Fibroblast of pulmonary artery (primary cell): ENCODE measurements around the gene AUP1.

Source experiments
- DNase-seq: peaks from one replicate; pipeline ENCODE4 v3.0.0-alpha.2; 2010; ENCODE audit warnings: low read depth
- H3K4me3 ChIP-seq: replicated peaks from 2 replicates; pipeline ENCODE4 v1.5.1; 2011; ENCODE audit warnings: low read depth, mild to moderate bottlenecking, control low read depth, low read length, moderate library complexity
- TF ChIP-seq, protein P1 (sequence below): IDR thresholded peaks from 2 replicates; pipeline ENCODE4 v1.5.1; 2011; ENCODE audit warnings: mild to moderate bottlenecking, control low read depth, low read length, inconsistent platforms; ENCODE audit errors: missing control alignments

The AUP1 gene

DNA sequence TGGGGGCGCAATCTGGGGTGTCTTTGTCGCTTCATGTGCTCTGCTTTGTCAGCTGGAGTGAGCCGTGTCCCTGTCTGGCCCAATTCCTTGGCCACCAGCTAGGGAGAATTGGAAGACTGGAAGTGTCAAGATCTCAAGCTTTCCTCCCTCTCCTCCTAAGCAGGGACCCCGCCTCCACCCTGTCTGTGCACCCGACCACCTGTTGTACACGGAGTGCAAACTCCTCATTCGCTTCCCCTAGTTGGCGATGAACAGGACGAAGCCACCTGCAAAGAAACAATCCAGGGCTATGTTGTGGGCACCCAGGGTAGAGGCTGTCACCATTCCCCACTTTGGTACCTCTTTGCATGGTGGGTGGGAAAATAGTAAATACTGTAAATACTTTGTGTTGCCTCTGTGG is 1.8 kb downstream of the AUP1 start:
- DNase-seq = no peak
- H3K4me3 ChIP-seq = no peak overlapping the region
- TF ChIP-seq, protein P1, sequence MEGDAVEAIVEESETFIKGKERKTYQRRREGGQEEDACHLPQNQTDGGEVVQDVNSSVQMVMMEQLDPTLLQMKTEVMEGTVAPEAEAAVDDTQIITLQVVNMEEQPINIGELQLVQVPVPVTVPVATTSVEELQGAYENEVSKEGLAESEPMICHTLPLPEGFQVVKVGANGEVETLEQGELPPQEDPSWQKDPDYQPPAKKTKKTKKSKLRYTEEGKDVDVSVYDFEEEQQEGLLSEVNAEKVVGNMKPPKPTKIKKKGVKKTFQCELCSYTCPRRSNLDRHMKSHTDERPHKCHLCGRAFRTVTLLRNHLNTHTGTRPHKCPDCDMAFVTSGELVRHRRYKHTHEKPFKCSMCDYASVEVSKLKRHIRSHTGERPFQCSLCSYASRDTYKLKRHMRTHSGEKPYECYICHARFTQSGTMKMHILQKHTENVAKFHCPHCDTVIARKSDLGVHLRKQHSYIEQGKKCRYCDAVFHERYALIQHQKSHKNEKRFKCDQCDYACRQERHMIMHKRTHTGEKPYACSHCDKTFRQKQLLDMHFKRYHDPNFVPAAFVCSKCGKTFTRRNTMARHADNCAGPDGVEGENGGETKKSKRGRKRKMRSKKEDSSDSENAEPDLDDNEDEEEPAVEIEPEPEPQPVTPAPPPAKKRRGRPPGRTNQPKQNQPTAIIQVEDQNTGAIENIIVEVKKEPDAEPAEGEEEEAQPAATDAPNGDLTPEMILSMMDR = no peak

DNA sequence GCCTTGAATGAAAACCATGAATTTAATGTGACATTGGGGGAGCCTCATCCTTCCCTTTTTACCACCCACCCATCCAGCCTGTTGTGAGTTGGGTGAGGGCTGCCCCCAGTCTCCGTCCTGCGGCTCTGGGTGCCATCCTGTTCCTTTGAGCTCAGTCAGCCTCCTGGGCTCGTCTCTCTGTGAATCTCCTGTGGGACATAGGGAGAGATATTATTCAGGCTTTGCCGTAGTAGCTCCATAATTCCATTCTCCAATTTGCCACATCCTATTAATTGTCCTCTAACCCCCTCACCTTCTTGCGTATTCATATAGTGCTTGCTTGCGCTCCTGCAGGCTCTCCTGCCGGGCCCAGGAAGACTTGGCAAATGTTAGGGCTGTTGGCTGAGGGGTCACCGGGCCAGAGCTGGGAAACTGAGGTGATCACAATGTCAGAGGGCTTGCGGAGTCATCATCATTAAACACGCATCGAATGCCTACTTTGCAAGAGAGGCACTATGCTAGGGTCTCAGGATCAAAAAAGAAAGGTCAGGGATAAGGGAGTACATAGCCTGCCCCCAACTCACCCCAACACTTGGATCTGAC is 2.8 kb downstream of the AUP1 start:
- DNase-seq = no peak
- H3K4me3 ChIP-seq = no peak overlapping the region
- TF ChIP-seq, protein P1 = no peak

DNA sequence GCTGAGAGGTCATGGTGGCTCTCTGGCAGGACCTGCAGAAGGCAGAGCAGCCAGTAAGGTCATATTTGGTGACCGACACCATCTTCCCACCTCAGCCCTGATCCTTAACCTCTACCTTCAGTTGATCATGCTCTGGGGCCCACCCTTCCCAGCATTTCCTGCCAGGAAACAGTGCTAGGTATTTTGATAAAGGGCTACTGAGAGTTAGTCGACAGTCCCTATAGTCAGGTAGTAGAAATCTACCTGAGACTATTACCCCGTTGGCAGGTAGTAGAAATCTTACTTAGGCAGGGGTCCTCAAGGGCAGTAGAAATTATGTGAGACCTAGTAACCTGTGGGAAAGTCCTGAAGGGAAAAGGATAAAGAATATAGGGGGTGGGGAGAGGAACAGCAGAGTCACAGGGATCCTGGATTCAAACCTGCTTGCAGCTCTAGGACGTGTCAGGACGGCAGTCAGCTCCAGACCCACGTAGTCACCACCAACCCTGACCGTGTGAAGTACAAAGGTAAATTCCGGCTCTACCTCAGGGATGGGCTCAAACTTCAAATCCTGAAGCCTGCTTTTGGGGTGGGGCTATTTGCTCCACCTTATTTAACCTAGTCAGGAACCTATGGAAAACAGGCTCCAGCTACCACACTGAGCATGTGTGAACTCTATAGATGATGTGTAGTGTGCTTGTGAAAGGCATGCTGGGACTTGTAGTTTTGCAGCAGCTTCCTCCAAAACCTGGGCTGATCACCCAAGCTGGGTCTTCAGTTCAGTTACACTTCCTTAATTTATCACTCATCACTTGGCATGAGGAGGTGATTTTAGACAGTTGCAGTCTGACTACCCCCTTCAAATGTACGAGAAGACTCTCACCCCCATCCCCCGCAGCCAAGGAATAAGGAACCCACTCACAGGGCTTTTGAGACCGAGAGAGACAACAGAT is 3.5 kb downstream of the AUP1 start, which contains the start of gene DQX1:
Gene DQX1, minus strand, starts transcription at position 515 of the 932 bp plus-strand sequence. Its CDS starts 502 bp downstream, at position 13.
- H3K4me3 ChIP-seq = no peak within 1 kb of the TSS
- DNase-seq = no peak
- TF ChIP-seq, protein P1 = no peak

DNA sequence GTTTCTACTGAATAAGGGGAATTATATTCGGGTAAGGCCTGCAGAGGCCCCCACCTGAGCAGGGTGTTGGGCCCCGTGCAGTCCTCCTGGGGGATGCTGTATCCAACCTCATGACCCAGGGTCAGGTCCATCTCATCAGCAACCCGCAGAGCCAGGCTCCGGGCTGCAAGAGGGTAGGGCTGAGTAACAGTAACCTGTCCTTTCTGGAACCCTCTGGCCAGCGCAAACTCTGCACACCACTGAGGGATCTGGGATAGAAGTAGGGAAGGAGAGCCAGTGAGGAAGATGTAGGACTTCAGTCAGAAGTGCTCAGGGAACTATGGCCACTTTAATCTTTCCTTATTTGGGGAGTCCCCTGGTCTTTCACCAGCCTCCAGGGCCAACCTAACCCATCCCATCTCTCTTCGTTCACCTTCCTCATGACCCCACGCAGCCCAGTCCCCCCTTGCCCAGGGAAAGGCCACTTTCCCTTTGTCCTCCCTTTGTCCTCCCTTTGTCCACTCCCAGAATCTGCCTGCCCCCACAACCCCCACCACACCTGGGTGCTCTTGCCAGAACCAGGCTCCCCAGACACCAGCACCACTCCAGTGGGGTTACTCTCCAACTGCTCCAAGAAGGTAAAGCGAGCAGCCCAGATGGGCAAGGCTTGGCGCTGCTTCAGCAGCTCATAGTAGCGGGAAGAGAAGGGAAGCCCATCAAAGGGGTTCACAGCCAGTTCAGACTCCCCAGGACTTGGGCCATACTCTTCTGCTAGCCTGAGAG is 4.4 kb downstream of the AUP1 start:
- TF ChIP-seq, protein P1 = no peak
- H3K4me3 ChIP-seq = no peak overlapping the region
- no peak for DNase-seq

DNA sequence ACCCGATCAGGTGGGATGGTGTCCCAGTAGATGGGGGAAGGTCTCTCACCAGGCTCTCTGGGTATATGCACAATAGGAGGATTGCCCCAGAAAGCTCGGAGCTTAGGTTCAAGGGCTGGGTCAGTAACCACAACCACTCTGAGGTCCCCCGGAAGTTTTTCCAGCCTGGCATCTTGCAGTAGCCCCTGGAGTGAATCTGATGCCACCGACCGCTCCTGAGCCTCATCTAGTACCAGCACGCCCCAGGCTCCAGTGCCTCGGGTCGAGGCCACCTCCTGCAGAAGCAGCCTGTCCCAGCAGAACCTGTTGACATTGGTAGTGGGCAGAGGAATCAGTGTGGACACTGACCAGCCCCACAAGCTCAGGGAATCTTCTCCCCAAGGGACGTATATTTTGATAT is 5.5 kb downstream of the AUP1 start:
- no peak overlapping the region for H3K4me3 ChIP-seq
- no peak for DNase-seq
- TF ChIP-seq, protein P1 = no peak

DNA sequence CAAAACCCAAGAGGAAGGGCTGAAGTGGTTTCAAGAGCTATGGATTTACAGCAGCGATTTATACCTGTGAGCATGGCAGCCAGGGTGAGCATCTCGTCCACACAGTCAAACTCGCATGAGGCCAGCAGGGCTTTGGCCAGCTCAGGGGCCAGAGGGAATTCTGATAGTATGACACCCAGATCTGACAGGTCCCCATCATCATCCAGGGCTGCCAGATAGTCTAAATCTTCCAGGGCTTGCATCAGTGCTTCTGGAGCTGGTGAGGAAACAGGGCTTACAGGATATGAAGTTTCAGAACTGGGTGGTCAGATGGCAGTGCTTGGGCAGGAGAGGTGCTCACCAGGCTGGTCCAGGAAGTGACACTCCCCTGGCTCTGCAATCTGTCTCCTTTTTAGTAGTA is 7.0 kb downstream of the AUP1 start:
- TF ChIP-seq, protein P1 = no peak
- no peak for DNase-seq
- no peak overlapping the region for H3K4me3 ChIP-seq
